Stimulated activated CD8-positive, alpha-beta memory T cell treated with anti-CD3 and anti-CD28 coated beads, Interleukin-12 subunit alpha, Interleukin-12 subunit beta, amount 100 ng/mL, for 4 hours (primary cell): Measurements from ENCODE around the gene C1S.
A peak's percentile ranks its signal among the peaks of the same experiment; 100 is the strongest.

Experiments used
- DNase-seq: peaks from one replicate; pipeline ENCODE4 v3.0.0-alpha.2; 2020; ENCODE audit warnings: low read depth

The C1S gene

DNA sequence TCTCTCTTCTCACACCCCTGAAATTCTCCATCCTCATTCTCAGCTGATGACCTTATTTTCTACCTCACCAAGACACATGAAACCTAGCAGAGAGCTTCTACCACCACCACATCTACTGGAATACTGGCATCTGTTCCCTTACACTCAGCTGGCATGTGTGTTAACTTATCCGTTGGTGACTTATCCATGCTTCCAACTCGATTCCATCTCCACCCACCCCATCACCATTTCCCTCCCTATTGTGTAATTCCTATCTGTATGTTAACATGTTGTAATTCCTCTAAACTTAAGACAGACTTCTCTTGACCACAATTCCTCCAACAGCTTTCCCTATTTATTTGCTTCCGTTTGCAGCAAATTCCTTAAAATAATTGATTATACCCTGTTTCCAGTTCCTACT is 15.4 kb downstream of the C1S start:
- no peak for DNase-seq

DNA sequence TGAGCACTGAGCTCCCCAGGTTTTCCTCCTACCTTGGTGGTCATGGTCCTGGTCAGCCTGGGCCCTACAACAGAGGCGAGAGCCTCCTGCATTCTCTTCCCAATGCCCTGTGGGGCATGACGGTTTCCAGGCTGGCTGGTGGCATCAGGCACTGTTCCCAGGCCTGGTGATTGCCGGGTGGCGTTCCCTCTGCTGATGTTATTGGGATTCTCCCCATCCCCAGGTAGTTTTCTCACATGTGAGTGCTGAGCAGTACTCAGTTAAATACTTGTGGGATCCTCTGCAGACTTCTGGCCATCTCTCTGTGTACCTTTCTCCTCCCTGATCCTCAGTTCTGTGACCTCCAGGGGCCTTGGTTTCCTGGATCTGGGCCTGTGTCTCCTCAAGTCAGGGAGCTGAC is 16.0 kb downstream of the C1S start:
- DNase-seq, result no peak

DNA sequence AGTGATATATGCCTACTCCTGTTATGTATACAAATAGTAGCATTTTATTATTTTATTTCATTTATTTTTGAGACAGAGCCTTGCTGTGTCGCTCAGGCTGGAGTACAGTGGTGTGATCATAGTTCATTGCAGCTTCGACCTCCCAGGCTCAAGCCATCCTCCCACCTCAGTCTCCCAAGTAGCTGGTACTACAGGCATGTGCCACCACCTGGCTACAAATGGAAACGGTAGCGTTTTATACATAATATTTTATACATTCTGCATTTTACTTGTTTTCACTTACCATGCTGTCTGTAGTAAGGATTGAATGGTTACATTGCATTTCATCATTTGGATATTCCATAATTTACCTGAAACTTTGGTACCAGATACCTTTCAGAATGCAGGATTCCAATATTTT is 17.6 kb downstream of the C1S start:
- no peak for DNase-seq

DNA sequence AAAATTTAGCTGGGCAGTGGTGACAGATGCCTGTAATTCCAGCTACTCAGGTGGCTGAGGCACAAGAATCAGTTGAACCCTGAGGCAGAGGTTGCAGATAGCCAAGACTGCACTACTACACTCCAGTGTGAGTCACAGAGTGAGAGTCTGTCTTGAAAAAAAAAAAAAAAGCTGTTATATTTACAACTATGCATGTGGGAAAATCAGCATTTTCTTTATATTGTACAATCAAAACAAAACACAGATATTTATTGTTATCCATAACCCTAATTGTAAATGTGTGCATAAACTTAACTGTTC is 19.3 kb downstream of the C1S start:
- no peak for DNase-seq

DNA sequence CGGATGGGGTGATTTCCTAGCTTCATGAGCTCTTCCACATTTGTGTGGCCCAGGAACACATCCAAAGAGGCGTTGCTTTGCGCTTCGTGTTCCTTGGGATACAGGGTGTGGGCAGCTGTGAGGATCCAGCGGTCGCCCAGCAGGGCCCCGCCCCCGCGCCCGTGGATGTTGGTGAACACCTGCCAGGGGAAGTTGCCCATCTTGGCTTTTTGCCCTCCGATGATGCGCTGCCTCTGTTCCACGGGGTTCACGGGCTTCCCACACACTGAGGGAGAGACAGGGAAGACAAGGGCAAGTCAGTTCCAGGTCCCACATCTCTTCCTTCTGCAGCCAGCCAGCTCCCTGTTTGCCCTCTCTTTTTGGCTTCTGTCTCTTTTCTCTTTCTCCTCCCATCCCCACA is 20.5 kb downstream of the C1S start:
- DNase-seq, result no peak

DNA sequence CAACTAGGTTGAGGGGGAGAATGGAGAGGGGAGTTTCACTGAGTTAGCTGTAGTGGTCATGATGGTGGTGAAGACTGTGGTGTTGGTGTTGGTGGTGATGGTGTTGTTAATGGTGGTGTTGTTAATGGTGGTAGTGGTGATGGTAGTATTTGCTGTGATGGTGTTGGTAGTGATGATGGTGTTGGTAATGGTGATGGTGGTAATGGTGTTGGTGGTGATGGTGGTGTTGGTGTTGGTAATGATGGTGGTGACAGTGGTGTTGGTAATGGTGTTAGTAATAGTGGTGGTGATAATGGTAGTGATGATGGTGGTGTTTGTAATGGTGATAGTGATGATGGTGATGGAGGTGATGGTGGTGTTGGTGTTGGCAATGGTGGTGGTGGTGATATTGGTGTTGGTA is 22.6 kb downstream of the C1S start:
- no peak for DNase-seq

DNA sequence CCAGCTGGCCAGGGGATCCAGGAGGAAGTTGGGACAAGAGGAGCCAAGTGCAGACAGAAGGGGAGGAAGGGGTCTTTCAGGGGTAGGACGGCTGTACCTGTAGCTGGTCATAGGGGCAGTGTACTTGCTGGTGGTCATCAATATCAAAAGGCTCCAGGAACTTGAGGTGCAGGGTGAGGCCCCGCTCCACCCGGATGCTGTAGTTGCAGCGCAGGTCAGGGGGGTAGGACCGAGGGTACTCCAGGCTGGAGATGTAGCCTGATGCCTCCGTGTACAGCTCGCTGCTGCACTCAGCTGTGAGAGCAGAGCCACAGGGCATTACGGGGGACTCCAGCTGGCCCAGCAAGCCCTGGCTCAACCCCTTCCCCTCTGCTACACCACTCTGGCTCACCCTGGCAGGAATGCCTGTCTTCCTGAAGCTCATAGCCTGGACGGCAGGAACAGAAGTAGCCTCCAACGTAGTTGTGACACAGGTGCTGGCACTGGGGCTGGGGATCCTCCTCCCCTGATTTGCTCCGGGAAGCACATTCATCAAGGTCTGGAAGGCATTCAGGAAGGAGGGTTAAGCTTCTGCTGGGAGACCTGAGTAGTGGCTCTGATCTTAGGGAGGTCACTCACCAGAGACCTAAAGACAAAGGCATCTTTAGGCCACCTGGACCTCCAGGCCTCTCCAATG is 28.8 kb downstream of the C1S start:
- DNase-seq, result no peak

DNA sequence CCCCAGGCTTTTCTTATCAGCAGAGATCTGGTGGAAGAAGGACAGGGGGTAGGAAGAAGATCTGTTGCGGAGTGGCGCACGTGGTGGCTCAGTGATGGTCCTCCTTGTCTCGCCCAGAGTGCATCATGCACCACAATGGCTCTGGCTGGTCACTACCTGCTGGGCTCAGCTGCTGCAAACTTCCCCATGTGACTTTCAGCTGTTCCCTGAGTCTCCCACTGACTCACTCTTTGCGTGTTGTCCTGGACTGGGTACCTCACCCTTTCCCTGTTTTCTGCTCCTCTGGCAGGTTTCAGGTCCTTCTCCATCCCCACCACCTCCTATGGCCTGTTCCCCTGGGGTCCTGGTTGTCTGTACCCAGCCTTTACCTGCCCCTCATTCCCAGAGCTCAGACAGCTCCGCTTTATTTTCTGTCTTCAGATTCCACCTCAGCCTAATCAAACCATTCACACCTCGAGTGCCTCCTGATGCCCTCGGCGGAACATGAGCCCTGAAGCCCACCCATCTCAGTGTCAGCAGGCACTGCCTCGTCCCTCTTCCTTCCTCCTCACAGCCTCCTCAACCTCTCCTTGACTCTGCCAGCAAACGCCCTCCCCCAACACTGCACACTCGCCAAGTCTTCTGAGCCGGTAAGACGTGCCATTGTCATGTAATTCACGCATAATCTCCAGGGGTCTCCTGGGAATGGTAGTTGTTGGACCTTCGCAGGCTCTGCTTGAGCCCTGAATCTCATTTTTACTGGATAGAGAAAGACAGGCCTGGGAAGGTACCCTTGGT is 29.9 kb downstream of the C1S start:
- no peak for DNase-seq

DNA sequence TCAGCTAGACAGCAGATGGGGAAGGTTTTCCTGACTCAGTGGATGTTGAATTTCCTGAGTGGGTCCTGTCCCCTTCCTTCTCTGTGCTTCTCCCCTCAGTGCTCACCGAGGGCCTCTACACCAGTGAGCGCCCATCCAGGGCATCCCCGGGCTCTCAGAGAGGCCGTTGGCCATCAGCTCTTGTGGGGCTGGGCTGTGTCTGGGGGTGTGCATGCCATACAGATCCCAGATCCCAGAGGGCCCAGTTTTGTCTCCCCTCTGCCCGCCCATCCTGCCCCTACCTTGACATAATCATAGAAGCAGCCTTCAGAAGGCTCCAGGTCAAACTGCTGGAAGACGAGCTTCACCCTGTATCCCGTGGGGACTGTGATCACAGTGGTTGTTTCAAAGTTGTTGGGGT is 30.7 kb downstream of the C1S start:
- DNase-seq, result no peak

DNA sequence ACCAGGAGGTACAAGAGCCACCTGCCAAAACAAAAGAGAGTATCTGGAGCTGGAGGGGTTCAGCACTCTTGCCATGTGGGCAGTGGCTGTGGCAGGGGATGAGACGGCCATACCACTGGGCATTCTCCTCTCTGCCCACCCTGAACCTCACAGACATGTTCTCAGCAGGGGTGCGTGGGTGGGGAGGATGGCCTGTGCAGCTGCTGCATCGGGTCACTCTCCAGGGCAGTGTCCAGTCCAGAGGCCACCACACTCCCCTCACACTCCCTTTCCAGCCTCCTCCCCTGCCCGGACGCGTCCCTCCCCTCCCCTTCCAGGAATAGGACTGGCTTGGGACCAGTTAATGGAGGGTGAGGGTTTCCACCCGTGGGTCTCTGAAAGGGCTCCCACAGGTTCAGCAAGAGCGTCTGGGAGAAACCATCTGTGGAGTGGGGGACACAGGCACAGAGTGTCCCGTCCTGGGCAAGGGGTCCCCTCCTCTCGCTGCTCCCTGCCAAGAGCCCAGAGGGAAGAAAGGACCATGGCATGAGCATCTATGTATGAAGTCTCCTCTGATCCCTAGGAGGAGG is 31.2 kb downstream of the C1S start:
- DNase-seq, result no peak

DNA sequence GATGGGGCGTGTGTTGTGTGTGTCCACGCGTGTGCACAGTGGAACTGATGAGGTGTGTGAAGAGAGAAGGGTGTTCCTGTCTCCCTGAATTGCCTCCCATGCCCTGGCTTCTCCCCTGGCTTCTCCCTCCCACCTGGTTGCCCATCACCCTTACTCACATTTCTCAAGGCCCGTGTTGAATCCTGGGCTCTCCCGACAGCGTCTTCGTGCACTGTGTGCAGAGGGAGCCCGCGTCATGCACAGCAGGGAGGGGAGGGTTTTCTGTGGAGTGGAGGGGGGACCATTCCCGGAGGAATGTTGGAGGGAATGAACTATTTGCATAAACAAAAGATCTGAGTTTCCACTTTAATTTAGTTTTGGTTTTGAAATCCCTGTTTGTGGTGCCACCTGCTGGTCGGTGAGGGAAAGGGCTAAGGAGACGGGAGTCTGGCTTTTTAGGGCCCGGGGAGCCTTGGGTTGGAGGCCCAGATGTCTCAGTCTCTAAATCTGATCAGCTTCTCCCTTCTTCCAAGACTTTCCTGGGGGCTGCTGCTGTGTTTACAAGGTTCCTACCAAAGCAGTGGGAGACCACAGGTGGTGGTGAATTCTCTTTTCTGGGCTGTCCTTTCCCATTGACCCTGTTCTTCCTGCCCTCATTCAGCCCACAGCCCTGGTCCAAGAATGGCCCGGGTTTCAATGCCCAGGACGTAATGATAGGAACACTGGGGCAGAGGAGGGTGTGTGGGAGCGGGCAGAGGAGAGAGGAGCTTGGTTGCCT is 31.9 kb downstream of the C1S start, which contains the start of gene C1R:
Gene C1R (minus strand): TSS at position 217 of the 757 bp plus-strand sequence. CDS start 57 bp downstream, at position 160.
- peak; percentile 32 for DNase-seq

DNA sequence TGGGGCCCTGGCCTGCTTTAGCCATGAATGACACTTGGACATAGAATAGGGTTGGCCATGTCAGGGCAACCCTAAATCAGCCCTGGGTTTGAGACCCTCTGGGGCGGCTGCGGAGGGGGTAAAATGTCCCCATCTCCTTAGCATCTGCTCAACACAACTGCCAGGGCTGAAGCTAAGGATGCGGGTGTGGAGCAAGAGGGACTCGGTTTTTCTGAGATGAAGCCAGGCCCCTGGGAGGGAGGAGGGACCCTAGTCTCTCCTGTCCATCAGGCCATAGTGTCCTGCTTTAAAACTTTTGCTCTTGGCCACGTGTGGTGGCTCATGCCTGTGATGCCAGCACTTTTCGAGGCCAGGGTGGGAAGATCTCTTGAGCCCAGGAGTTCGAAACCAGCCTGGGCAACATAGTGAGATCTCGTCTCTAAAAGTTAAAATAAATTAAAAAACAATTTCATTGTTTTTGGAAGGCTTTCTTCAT is 32.5 kb downstream of the C1S start:
- no peak for DNase-seq

DNA sequence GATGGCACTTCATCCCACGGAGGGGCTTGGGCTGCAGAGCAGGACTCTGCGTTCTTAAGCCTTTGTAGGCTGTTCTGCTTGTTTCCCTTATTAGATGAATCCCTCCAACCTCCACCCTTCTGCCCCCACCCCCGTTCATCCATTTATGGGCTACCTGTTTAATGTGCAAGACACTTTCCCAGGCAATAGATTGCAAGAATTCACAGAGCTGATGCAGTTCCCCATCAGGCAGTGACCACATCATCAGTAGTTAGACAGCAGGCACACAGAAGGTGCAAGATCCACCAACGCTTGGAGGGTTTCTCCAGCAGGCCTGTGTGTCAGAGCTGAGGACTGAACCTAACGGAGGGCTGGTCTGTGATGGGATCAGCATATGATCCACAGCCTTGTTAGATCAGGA is 33.0 kb downstream of the C1S start:
- no peak for DNase-seq

DNA sequence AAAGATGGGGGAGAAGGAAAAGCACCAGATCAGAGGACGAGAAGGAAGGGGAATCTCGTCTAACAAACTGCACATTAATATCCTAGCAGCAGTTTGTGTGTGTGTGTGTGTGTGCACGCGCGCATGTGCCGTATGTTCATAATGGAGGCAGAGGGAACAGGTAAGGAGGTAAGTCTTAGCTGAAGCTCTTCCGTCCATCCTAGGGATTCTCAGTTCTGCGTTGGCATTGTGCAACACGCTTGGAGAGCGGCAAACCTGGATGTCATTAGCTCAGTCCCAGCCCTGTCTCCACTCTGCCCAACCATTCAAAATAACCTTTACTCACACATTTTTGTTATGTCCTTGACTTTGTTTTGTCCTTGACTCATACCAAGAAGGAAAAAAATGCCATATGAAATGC is 33.4 kb downstream of the C1S start:
- no peak for DNase-seq

DNA sequence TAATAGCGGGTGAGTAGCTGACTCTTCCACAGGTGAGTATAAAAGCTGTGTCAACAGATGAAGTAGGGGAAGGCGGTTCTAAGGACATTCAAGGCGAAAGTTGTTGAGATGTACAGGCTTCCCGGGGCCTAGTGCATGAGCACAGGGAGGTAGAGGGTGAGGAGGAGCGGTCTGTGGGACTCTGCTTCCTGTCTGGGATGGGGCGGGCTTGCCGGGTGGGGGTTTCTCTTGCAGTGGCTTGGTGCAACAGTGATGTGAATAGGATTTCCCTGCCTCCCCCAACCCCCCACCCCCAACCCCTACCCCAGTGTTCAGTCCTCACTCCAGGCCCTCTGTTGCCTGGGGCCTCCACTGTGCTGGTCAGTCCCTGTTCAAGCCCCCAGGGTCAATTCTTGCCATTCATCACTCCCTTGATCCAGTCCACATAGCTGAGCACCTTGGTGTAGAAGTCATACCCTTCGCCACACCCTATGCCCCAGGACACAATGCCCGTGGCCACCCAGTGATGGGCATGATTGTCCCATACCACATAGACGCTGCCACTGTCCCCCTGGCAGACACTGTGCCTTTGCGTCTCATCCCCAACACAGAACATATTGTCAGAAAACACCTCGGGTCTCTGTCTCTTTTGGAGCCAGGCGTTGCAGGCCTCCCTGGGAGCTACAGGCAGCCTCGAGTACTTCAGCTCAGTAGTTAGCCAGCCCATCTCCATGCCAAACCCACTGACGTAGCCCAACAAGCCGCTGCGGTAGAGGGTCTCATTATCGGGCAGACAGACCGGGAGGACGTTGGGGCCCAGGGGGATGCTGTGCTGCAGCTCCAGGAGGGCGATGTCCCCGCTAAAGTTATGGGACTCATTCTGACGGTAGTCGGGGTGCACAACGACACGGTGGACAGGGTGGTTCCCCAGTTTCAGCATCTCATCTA is 35.8 kb downstream of the C1S start:
- no peak for DNase-seq

DNA sequence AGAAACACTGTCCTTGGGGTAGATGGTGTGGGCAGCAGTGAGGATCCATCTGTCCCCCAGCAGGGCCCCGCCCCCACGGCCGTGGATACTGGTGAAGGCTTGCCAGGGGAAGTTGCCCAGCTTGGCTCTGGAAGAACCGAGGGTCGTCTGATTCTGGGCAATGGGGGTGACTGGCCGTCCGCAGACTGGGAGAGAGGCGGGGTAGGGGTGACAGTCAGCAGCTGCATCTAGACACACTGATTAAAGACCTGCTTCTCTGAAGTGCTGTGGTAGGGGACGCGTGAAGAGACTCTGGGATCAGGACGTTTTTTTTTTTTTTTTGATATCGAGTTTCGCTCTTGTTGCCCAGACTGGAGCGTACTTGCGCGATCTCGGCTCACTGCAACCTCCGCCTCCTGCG is 36.5 kb downstream of the C1S start:
- no peak for DNase-seq

DNA sequence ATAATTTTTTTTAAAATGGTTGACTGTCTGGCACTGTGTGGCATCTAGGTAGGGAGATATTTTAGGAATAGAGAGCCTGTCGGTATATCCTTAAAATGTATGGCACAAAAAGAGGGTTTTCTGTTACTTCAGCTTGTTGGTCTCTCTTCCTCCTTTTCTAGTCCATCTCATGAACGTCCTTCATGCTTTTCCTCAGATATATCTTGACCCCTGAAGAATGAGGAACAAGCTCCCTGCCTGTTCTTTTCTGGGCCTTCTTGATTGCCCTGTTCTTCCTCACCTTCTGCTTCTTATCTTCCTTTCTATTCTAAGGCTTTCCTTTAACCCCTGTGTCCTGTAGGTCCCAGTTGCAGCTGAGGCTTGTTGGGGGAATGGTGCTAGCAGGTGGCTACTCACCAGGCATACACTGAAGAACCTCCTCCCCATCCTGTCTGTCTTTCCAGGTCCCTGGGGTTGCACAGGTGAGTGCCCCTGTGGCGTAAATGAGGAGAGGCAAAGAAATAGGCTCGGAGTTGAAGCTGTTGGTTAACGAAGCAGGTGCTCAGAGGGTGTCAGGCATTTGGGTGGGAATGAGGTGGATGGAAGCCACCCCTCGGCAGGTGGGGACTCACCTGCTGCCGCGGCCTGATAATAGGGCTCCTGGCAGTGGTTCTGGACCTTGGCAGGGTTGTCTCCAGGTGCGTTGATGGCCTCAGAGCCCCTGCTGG is 38.9 kb downstream of the C1S start:
- no peak for DNase-seq

DNA sequence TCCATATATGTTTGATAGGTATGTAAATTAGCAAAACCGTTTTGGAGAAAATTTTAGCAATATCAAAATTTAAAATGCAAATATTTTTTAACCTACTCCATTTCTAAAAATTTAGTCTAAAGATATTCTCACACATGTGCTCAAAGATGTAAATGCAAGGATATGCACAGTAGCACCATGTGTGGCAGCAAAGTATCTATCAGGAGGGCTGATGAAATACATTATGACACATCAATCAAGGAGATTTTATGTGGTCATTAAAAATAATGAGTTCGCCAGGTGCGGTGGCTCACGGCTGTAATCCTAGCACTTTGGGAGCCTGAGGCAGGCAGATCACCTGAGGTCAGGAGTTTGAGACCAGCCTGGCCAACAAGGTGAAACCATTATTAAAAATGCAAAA is 39.7 kb downstream of the C1S start:
- no peak for DNase-seq

DNA sequence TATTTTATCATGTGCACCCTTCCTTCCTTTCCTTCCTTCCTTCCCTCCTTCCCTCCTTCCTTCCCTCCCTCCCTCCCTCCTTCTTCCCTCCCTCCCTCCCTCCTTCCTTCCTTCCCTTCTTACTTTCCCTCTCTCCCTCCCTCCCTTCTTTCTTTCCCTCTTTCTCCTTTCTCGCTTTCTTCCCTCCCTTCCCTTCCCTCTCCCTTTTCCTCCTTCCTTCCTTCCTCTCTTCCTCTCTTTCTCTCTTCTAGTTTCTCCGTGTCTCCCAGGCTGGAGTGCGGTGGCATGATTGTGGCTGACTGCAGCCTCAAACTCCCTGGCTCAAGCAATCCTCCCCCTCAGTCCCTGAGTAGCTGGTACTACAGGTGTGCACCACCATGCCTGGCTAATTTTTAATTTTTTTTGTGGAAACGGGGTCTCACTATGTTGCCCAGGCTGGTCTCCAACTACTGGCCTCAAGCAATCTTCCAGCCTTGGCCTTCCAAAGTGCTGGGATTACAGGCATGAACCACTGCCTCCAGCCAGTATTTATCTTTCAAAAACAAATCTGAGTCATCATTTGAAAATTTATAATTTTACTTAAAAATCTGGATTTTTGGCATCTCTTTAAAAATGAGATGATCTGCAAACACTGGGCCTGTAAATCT is 40.7 kb downstream of the C1S start:
- DNase-seq, result no peak

DNA sequence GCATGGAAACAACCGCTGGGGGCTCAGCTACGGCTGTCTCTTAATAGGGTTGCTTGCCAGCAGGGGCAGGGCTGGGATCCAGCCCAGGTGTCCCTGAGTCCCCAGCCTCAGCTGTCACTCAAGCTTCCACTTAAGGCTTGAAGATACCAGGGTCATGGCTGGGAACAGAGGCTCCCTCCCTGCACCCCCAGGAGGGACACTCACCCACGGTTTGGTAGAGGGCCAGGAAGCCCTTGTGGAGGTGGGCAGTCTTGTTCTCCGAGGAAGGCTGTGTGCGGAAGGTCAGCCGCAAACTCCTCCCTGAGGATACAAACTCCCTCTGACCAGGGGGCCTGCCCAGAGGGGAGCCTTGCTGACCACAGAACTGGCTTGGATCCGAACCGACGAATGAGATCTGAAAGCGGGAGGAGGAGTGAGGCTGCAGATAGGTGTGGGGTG is 41.2 kb downstream of the C1S start:
- DNase-seq, result no peak
